Fibroblast of skin of right quadriceps (primary cell): ENCODE data around the gene CRYBB2.
"Not testable (repeated sequence)": the region's sequence is repeated elsewhere in the genome, so short reads cannot be mapped to it uniquely, and the experiment has no call there.

Experiments used
- DNase-seq: peaks from one replicate; pipeline ENCODE4 v3.0.0-alpha.2; 2013

Gene CRYBB2

GRCh38 chr22:25219211-25219689, at the start of gene CRYBB2:
CRYBB2 (plus strand) TSS chr22:25219639; CDS start chr22:25221430, 1,791 bp downstream.
- DNase-seq = no peak

- DNase-seq = no peak
Measured at GRCh38 chr22:25170426-25170980, 48.9 kb upstream of the CRYBB2 start.

GRCh38 chr22:25172153-25172552, 47.3 kb upstream of the CRYBB2 start:
- DNase-seq = no peak

GRCh38 chr22:25174156-25174887, 45.1 kb upstream of the CRYBB2 start:
- no peak for DNase-seq

DNA sequence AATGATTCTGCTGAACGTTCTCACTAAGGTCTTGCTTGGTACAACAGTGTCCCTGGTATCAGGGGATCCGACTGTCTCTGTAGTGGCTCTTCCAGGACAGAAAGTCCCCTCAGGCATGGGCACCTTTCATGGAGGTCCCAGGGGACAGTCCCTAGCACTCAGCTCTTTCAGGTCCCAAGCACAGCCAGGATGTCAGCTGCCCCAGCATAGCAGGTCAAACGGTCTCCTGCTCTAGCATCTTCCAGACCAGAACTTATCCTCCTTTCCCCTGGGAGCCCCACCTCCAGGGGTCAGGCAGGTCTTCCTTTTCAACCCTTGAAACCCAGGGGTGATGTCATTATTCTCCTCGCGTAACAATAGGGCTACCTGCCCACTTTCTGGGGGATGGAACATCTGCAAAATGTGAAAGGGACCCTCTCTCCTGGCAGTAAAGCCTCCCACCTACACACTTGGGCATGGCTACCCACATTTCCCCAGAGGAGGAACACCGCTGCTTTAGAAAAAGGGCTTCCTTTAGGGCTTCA, 44.5 kb upstream of the CRYBB2 start:
- DNase-seq = no peak

DNA sequence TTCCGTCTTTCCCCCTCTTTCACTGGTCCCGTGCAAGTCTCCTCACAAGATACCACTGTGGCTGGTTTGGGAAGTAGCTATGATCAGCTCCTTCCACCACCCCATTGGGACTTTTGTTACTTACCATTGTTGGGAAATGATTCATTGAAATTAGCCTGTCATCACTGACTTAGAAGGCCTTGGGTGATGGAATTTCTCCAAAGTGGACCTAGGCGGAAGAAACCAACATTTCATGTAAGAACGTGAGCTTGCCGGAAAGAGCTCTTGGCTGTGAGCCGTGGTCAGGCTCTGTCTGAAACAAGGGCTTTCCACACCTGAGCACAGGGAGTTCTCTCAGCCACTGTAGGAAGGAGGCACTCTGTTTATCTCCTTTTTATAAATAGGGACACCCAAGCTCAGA, 43.3 kb upstream of the CRYBB2 start:
- DNase-seq = no peak

GRCh38 chr22:25176799-25177198, 42.6 kb upstream of the CRYBB2 start:
- DNase-seq = no peak

- DNase-seq = no peak
Measured at GRCh38 chr22:25177226-25177625, 42.2 kb upstream of the CRYBB2 start.

- no peak for DNase-seq
Measured at GRCh38 chr22:25177895-25178294, 41.5 kb upstream of the CRYBB2 start.

- not testable (repeated sequence) for DNase-seq
Measured at GRCh38 chr22:25178348-25178747, 41.1 kb upstream of the CRYBB2 start.

DNA sequence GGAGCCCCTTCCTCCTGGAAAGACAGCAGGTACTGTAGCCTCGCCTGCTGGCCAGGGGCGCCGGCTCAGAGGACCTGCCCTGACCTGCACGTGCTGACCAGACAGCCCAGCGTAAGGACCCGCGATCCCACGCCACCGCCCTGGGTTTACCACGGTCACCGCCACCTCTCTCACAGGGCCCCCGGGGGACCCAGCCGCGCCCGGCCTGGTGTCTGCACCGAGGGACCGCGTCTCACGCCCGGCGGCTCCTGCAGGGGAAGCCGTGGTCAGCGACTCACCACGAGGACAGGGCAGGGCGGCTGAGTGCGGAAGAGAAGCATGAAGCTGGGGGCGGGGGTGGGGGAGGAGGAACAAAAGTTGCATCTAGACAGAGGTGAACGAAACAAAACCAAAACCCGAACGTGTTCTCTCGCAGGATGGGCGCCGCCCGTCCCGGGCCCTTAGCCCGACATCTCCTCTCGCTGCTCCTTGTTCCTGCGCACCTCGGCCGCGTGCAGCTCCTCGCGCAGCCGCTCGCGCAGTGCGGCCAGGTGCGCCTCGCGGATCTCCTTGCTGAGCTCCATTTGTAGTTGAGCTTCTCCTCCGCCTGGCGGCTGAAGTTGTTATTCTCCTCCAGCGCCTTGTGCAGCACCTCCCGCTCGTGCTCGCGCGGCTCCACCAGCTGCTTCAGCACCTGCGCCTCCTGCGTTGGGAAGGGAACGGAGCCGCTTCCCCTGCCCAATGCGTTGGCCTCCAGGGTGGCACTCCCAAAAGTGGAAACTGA, 40.4 kb upstream of the CRYBB2 start:
- not testable (repeated sequence) for DNase-seq

- no peak for DNase-seq
Measured at GRCh38 chr22:25182131-25183110, 37.0 kb upstream of the CRYBB2 start.

- no peak for DNase-seq
Measured at GRCh38 chr22:25183949-25184619, 35.4 kb upstream of the CRYBB2 start.

DNA sequence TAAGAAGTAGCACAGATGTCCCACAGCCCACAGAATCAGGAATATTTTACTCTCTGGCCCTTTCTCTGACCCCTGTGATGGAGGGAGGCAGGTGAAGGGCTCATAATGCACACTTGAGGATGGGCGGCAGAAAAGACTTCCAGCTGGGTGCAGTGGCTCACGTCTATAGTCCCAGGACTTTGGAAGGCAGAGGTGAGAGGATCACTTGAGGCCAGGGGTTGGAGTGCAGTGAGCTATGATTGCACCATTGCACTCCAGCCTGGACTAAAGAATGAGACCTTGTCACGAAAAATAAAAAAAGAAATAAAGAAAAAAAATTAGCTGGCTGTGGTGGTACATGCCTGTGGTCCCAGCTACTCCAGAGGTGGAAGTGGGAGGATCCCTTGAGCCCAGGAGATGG, 33.3 kb upstream of the CRYBB2 start:
- DNase-seq = no peak

- DNase-seq = no peak
Measured at GRCh38 chr22:25187469-25187868, 32.0 kb upstream of the CRYBB2 start.

DNA sequence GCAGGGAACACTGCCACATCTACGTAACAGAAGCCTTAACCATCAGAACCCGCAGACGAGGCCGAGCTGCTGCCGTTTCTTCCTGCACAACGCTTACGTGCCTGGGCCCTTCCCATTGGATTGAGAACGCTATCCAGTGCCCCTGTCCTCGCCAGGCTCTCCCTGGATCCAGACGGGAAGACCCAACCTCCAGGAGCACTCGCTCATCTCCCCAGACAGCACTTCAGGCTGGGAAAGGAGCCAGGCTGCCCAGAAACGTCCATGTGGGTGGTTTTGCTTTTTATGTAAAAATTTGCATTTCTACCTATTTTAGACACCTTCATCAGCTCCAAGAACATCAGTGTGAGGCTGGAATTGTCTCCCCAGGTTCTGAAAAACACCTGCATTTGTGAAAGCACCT, 27.0 kb upstream of the CRYBB2 start:
- no peak for DNase-seq

GRCh38 chr22:25193130-25193529, 26.3 kb upstream of the CRYBB2 start:
- DNase-seq = no peak

DNA sequence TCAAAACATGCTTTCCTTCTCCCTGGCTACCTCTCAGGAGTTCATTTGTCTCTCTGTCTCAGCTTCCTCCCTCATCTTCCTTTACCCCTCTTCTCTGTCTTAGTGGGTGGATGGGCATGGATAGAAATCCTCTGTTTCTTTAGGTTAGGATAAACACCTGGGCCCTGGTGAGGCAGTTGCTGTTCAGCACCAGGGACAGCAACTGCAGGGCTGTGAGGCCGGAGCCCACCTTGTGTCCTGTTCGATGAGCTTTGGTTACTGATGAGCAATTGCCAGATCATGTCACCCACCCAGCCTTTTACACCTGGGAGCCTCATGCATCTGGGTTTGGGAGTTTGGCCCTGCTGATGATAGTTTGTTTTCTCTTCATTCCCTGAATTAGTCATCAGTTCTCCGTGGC, 25.9 kb upstream of the CRYBB2 start:
- DNase-seq = no peak

- no peak for DNase-seq
Measured at GRCh38 chr22:25196326-25196725, 23.1 kb upstream of the CRYBB2 start.

GRCh38 chr22:25197340-25197739, 22.1 kb upstream of the CRYBB2 start:
- DNase-seq = no peak

GRCh38 chr22:25199731-25200520, 19.5 kb upstream of the CRYBB2 start, which contains the start of gene CRYBB3:
CRYBB3 (plus strand) TSS chr22:25199858; CDS start chr22:25201397, 1,539 bp downstream.
- no peak for DNase-seq
